IPS-NIHi7 (cell line): ENCODE measurements around the gene RAB11FIP4.

ENCODE experiments used
- DNase-seq: peaks from one replicate; pipeline ENCODE4 v3.0.0; 2012; ENCODE audit warnings: mixed read lengths; ENCODE audit errors: extremely low spot score

Gene RAB11FIP4

DNA sequence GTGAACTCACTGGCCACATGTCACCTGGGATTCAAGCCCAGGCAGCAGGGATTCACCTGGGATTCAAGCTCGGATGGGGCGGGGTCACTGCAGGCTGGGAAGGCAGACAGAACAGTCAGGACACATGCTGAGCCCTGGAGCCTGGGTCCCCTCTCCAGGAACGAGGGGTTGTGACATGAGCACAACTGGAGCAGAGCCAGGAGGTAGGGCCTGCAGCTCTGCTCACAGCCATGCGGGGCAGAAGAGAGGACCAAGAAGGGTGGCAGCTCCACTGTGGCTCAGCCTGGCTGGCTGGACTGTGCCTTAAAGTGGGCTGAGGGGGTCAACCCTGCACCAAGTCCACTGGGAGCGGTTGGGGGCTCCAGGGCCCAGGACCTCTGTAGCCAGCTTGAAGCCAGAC is 150.1 kb downstream of the RAB11FIP4 start:
- DNase-seq = no peak

- DNase-seq = no peak
Measured at GRCh38 chr17:31544186-31544585, 152.7 kb downstream of the RAB11FIP4 start.

- no peak for DNase-seq
Measured at GRCh38 chr17:31546650-31547049, 155.2 kb downstream of the RAB11FIP4 start.

DNA sequence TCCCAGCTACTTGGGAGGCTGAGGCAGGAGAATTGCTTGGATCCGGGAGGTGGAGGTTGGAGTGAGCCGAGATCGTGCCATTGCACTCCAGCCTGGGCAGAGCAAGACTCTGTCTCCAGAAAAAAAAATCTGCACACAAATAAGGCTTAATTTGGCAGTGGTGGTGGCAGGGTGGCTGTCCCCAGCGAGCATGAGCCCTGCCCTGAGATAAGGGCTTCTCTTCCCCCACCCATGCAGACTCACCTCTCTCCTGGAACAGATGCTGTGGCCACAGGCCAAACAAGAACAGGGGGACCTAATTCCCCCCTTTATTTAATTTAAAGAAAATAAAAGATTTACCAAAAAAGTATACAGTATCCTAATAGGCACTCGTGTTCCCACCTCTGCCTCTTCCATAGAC is 157.2 kb downstream of the RAB11FIP4 start:
- DNase-seq = no peak

DNA sequence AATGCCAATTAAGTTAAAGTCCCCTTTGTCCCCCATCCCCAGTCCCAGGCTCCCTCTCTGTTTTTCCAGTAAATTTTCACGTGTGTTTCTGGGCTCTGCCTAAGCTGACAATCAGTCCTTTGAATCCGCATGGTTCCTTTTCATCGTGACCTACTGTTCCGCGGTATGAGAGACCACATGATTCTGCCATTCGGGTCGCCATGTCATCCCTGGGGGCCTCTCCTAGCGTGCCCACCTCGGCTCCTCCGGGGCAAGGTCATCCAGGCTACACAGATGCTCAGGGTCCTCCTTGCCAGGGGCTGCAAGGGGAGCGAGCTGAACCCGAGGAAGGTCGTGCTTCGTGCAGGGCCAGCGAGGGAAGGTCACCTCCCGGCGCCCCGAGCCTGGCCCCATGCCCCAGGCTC is 157.6 kb downstream of the RAB11FIP4 start:
- no peak for DNase-seq

DNA sequence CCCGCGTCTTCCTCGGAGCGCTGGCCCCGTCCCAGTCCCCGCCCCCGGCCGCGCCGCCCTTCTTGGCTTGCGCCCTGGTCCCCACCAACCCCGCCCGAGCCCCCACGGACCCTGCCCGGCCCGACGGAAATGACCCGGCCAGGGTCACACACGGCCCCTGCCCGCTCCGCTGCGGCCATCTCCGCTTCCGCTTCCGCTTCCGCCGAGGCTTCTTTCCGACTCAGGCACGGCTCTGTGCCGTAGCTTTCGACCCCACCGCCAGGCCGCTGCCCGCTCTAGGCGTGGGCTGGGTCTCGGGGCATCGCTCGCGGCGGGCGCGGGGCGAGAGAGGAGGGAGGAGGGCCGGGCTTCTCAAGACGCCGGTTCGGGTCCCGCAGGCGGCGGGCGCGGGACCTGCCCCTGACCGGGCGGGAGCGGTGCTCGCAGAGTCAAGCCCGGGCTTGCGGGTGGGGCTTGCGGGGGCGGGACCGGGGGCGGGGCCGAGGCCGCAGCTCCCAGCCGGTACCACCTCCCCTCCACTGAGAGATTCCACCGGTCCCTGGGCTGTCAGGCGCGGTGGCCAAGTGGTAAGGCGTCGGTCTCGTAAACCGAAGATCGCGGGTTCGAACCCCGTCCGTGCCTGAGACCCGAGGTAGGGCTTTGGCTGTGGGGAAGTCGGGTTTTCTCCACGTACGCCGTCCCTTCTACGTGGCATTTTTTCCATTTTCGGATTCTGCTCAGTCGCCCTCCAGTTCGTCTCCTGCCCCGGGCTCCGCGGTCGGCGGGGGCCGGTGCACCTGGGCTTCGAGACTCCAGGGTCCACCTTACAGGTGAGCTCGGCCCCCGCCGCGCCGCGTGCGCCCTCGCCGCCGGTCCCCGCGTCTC is 158.3 kb downstream of the RAB11FIP4 start:
- peak; percentile 89 for DNase-seq

DNA sequence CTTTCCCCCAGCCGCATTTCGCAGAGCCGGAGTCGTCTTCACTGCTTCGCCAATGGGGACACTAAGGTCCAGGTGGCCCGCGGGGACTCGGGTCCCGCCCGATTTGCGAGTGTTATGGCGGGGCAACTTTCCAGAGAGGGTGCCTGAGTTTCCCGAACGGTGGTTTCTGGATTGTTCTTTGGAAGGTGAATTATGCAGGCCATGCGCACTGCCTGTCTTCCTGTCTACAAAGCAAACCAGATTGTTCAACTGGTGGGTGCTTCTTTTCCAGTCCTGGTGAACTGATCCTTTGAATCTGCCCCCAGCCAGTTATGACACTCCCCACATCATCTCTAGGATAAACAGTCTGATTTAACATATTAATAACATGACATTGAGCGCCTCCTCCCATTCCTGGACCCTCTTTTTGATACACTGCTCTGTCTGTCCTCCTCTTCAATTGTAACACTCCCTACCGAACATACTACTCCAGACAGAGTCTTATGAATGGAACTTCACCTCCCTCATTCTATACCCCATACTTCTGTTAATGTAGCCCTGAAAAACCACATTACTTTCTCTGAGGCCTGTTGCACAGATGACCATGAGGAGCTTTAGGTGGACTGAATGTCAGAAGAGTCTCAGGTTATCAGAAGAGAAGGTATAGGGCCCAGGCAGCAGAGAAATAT is 159.0 kb downstream of the RAB11FIP4 start:
- DNase-seq = no peak

DNA sequence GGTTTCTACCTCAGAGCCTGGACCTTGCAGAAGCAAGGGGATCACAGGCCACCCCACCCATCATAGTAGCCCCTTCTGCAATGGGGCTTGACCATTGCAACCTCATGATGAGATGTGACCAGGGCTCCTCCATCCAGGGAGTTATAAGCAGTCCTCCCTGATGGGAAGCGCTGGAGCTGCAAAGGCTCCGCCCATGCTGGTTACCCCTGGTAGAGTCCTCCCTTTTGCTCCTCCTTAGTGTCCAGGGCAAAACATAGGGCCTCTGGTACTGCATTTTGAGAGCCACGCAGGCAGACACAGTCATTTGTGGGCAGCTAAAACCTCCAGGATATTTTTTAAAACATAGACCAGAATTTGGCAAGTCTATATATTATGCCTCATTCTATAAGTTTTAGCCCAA is 161.1 kb downstream of the RAB11FIP4 start:
- DNase-seq = no peak

GRCh38 chr17:31553506-31553905 is 162.0 kb downstream of the RAB11FIP4 start:
- no peak for DNase-seq

GRCh38 chr17:31554930-31555329 is 163.5 kb downstream of the RAB11FIP4 start:
- no peak for DNase-seq

DNA sequence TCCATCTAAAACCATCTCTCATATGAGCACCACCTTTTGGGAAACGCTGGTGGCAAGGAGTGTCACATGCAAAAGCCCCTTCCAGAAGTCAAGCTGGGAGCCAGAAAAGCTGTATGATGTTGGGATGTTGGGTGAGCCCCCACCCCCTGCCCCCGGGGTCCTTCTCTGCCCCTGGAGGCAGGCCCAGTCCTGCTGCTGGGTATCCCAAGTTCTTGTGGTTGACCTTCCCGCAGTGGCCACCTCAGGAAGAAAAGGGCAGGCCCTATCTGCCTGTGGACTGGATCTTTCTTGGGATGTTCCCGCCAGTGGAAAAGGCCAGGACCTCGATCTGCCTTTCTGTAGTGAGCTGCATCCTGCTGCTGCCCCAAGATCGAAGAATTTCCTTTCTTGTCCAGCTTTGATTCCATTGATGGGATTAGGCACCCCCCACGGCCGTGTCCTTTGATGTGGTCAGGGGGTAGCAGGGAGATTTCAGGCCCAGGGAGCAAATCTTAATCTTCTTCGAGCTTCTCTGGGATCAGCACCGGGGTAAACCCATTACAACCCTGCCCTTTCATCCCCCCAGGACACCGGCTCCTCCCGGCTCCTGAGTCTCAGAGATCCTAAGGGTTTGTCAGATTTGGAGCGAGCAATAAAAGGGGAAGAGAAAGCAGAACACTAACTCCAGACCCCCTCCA is 165.6 kb downstream of the RAB11FIP4 start:
- no peak for DNase-seq

GRCh38 chr17:31558748-31559583 is 167.5 kb downstream of the RAB11FIP4 start:
- peak; percentile 79 for DNase-seq

- DNase-seq = no peak
Measured at GRCh38 chr17:31559584-31560501, 168.4 kb downstream of the RAB11FIP4 start.

GRCh38 chr17:31560616-31561235 is 169.3 kb downstream of the RAB11FIP4 start:
- DNase-seq = no peak

- no peak for DNase-seq
Measured at GRCh38 chr17:31561469-31562375, 170.2 kb downstream of the RAB11FIP4 start.

DNA sequence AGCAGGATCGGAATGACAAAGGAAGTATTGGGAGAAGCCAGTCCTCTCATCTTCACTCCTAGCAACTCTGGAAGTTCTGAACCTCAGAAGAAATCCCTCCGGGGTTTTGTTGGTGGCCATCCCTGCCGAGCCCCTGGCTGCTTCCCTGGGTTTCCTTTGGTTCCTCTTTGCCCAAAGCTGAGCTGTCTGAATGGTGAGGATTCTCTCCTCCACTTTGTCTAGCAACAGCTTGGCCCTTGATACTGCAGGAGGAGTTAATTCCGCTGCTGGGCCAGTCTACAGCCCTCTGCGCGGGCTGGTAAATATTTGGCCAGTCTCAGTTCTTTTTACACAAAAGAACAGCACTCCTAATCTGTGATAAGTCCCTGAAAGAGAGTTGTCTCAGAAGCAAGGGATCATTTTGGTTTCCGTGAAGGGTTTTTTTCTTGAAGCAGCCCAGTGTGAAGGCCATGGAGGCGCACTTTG is 170.9 kb downstream of the RAB11FIP4 start:
- DNase-seq = no peak

DNA sequence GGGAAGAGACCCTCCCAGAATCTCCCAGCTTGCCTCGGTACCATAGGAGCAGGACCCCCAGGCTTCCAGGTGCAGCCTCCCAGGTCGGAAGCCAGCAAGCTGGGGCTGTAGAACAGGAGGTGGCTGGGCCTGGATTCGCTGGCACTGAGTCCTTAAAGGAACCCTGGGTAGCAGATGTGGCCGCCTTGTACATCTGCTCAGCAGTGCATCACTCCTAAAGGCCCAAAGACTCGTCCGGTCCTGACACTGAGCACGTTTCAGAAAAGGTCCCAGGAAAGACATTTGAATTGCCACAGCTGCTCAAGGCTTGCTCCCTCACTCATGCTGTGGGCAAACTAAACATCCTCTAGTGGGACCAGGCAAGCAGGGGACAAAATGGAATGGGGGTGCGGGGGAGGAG is 172.8 kb downstream of the RAB11FIP4 start:
- DNase-seq = no peak

DNA sequence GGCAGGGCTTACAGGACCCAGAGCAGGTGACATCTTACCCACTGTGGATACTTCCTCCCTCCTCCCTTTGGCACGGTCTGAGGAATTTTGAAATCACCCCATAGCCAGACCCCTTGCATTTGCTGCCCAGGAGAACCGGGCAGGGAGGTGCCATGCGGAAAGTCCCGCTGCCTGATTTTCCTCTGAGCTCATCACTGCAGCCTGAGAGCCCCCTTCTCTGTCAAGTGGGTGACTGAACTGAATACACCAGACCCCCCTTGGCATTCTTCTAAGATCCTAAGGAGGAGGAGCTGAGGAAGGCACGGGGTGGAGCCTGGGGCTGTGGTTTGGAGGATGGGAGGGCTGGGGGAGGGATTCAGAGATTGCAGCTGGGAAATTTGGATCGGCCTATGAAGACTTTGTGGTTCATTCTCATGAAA is 173.4 kb downstream of the RAB11FIP4 start:
- peak; percentile 61 for DNase-seq

DNA sequence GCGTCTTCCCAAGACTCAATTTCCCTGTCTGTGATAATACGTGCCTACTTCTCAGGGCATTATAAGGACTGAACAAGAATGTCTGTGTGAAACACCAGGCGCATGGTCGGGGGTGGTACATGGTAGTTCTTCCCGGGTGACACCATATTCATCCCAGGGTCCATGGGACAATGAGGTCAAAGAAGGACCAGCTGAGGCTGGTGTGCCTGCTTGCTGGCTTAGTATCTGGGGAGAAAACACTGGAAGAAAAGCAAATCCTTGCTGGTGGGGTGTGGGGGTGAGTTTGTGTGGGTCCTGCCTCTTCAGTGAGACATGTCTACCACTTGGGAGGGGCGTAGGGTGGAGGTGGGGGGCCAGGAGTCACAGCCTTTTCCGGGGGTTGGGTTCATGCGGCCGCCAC is 174.2 kb downstream of the RAB11FIP4 start:
- no peak for DNase-seq
